LHCN-M2 (cell line): ENCODE measurements around the gene SDK1. TPM values are rescaled to one million over a fixed set of nuclear protein-coding genes. Genes with fewer than 3 reads are reported as not detected.
"Not testable (repeated sequence)": the region's sequence is repeated elsewhere in the genome, so short reads cannot be mapped to it uniquely, and the experiment has no call there.

Source experiments
- DNase-seq: peaks from one replicate; pipeline ENCODE4 v3.0.0-alpha.2; 2012; ENCODE audit warnings: low read depth
- total RNA-seq: library from RNA; depleted of rRNA; stranded (reverse); fragments of >200 nt; gene quantifications from 2 replicates; pipeline ENCODE4 v1.2.3, GENCODE V29; 2014

Gene SDK1
- total RNA-seq, 1 experiment from 2014 or later: 8.3 TPM

GRCh38 chr7:4215176-4215720 lies 914.2 kb downstream of the SDK1 start:
- no peak for DNase-seq

- DNase-seq: peak; percentile 43
These were observed 915.0 kb downstream of the SDK1 start for GRCh38 chr7:4216016-4216415.

DNA sequence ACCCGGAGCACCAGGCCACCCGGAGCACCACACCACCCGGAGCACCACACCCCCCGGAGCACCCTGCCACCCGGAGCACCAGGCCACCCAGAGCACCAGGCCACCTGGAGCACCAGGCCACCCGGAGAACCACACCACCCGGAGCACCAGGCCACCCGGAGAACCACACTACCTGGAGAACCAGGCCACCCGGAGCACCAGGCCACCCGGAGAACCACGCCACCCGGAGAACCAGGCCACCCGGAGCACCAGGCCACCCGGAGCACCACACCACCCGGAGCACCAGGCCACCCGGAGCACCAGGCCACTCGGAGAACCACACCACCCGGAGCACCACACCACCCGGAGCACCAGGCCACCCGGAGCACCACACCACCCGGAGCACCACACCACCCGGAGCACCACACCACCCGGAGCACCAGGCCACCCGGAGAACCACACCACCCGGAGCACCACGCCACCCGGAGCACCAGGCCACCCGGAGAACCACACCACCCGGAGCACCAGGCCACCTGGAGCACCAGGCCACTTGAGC lies 916.1 kb downstream of the SDK1 start:
- not testable (repeated sequence) for DNase-seq

GRCh38 chr7:4218481-4218880 lies 917.4 kb downstream of the SDK1 start:
- DNase-seq: no peak

DNA sequence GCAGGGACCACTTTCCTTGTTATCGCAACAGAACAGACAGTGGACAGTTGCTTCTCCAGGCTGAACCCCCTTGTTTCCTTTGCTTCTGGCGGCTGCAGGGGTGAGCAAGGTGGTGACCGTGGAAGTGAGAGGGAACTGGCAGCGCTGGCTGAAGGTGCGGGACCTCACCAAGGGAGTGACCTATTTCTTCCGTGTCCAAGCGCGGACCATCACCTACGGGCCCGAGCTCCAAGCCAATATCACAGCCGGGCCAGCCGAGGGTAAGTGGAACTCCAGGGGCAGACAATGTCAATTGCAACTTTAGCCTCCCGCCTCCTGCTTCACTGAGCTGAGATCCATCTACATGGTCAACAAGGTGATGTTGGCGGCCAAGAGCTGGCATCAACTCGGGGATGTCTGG lies 919.0 kb downstream of the SDK1 start:
- no peak for DNase-seq

DNA sequence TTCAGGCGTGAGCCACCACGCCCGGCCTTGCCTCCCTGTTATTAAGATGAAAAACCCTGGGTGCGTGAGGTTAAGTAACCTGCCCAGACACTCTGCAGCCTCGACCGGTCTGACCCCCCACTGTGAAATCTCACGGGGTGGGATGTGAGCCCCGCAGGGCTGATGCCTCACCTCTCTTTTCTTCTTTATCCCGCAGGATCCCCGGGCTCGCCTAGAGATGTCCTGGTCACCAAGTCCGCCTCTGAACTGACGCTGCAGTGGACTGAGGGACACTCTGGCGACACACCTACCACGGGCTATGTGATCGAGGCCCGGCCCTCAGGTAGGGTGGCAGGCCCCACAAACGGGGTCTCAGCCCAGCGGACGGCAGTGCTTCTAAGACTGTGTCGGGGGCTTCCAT lies 920.0 kb downstream of the SDK1 start:
- DNase-seq: no peak

DNA sequence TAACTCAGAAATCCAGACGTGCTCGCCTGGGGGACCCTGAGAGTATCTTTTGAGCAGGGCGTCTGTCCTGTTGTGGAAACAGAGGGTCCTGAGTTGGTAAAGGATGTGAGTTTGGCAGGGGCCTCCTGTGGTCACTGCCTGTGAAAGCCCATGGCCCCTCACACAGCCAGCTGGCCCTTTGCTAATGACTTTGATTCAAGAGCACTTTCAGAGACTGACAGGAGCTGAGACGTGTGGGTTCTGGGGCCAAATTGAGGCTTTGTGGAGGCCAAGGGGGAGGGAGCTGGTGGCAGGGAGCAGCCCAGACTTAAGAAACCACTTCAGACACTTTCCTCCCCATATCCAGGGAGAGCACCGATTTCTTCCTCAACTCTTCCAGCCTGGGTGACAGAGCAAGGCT lies 921.6 kb downstream of the SDK1 start:
- DNase-seq: no peak

DNA sequence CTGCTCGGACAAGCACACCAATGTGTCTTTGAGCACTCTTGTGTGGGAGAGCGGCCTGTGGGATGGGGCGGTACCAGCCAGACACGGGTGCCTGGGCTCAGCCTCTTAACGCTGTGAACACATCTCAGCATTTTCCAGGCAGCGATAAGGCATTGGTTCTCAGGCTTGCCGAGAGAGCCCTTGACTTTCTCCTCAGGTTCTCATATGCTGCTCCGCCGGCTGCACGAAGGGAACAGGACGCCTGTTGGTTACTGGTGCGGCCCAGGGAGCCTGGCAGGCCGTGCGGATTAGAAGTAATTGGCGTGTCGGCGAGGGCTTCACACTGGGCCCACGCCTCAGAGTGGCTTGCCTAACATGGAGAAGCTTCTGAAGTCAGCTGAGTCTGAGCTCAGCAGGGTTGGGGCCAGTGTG lies 924.3 kb downstream of the SDK1 start:
- no peak for DNase-seq

GRCh38 chr7:4225881-4226523 lies 925.0 kb downstream of the SDK1 start:
- no peak for DNase-seq

GRCh38 chr7:4226524-4226882 lies 925.5 kb downstream of the SDK1 start:
- peak; percentile 13 for DNase-seq

DNA sequence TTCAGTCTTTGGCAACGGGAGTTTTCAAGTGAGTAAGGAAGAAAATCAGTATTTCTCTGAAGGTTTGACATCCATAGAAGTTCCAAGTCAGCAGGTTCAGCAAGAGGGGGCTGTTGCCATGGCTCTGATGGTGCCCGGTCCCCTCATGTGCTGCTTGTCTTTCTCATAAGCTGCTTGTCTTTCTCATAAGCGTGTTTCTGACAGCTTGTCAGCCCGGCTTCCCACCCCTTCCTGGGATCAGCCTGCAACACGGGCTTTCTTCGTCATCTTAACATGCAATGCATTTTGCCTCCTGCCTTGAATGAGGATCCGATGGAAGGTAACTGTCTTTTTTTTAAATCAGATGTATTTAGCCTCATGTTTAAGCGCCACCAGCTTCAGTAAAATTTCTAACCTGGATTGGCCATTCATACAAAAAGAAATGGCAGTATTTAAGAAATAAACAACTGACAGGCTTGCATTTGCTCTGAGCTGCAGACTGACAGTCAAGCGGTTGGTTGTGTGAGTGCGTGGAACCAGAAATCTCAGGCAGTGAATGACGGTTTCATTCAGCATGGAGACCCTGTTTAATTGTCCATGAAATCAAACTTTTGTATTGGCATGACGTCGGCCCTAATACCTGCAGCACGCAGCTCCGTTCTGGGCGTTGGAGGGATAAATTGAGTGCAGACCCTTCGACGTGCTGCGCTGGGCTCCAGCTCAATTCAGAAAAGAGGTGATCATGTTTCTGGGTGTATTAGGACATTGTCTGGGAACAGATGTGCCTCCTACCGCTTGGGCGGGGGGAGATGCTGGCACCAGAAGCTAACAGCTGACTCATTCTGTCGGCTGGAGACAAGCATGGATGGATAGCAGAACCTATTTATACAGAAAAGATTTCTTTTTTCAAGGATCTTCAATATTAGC lies 926.3 kb downstream of the SDK1 start:
- DNase-seq: peak; percentile 65

GRCh38 chr7:4230352-4230751 lies 929.3 kb downstream of the SDK1 start:
- DNase-seq: no peak

DNA sequence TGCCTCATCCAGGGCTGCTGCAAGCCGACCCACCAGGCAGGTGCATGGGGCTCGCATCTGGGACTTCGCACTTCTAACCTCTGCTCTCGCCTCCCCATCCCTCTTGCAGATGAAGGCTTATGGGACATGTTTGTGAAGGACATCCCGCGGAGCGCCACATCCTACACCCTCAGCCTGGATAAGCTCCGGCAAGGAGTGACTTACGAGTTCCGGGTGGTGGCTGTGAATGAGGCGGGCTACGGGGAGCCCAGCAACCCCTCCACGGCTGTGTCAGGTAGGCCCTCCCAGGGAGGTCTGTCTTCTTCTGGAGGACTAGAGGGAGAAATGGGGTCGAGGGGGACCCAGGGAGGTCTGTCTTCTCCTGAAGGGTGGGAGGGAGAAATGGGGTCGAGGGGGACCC lies 932.1 kb downstream of the SDK1 start:
- no peak for DNase-seq

DNA sequence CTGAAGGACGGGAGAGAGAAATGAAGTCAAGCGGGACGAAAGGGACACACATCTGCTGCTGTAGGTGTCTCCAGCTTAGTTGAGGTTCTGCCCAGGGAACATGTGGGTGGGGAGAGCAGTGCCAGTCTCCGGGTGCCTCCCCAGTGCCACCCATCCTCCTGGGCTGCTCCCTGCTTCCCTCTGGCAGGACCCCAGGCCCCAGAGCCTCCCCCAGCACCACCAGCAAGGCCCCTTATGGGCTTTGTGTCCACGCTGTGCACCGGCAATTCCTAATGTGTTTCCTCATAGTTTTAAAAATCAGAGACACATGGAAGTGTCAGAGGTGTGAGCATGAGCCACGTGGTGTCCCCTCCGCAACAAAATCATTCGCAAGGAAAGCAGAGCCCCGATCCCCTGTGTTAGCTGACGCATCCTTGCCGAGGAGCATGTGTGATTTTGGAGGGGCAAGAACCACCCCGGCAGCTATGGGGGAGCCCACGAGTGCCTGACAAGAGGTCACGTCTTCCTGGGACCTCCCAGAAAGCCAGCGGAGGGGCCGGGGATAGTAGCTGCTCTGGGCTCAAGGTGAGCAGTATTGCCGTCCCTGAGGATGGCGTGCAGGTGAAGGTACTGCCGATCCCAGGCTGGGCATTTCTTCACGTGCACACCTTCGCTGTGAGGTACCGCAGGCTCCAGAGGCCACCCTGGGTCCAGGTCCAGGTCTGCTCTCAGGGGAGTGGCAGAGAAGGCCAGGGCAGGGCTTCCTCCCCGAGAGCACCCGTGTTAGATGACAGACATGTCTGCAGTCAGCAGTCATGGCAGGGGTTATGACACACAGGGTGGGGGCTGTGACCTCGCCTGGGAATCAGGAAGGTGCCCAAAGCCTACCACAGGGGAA lies 932.8 kb downstream of the SDK1 start:
- no peak for DNase-seq

DNA sequence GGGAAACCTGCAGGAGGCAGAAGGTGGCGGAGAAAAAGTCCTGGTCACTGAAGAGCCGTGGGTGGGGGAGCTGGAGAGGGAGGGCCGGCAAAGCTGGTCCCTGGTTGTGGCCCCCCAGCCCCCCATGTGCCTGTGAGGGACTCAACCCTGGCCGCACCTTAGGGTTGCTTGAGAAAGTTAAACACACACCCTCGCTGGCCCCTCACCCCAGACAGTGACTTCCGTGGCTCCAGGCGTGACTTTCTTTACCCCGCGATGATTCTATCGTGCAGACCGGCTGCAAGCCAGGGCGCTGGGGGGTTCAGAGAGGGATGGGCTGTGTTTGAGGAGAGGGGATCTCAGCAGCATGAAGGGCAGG lies 933.4 kb downstream of the SDK1 start:
- DNase-seq: no peak

GRCh38 chr7:4234886-4235285 lies 933.8 kb downstream of the SDK1 start:
- DNase-seq: no peak

- no peak for DNase-seq
These were observed 934.5 kb downstream of the SDK1 start for GRCh38 chr7:4235596-4235995.

- no peak for DNase-seq
These were observed 935.3 kb downstream of the SDK1 start for GRCh38 chr7:4236389-4236788.

DNA sequence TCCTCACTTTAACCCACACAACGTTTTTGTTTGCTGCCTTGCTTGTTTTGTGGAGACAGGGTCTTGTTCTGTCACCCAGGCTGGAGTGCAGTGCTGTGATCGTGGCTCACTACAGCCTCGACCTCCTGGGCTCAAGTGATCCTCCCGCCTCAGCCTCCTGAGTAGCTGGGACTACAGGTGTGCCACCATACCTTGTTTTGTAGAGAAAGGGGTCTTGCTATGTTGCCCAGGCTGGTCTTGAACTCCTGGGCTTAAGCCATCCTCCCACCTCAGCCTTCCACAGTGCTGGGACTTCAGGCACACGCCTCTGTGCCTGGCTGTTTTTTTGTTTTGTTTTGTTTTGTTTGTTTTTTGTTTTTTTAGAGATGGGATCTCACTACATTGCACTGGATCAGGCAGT lies 935.8 kb downstream of the SDK1 start:
- not testable (repeated sequence) for DNase-seq

- DNase-seq: no peak
These were observed 936.5 kb downstream of the SDK1 start for GRCh38 chr7:4237296-4238235.

DNA sequence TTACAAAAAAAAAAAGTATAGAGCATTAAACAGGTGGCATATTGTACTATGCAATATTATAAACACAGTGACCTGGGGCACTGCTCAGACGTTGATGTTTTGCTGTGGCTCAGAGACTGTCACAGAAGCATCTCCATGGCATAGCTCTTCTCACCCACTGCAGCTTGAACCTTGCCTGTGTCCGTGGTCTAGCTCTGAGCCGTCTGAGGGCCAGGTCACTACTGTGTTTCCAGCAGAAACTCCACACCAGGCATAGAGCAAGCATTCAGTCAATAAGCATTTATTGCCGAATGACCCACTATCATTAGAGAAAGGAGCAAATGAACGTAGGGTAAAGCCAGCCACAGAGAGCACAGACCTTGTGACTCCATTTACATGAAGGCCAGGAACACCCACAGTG lies 937.8 kb downstream of the SDK1 start:
- no peak for DNase-seq
